WTC11 (cell line): ENCODE data around the gene ZKSCAN2. TPM values are rescaled to one million over a fixed set of nuclear protein-coding genes. Genes with fewer than 3 reads are reported as not detected.

Source experiments
- ATAC-seq: fragments of 200-7000 bp; cut with Tn5 transposase; 2 replicates; pipeline ENCODE4 v1.10.0; 2021; ENCODE audit warnings: mild to moderate bottlenecking, moderate library complexity
- CTCF ChIA-PET: fragments of 300-600 bp; sonication (Branson Sonifier 250); formaldehyde crosslinking; loops from one replicate; lab custom pipeline; 2021; ENCODE audit warnings: antibody characterized with exemption; lab: Charles Lee
- POLR2A ChIA-PET: fragments of 350-600 bp; sonication (Branson Sonifier 250); formaldehyde crosslinking; loops from one replicate; lab custom pipeline; 2021; ENCODE audit warnings: antibody characterized with exemption; lab: Charles Lee
- DNase-seq: peaks from one replicate; pipeline ENCODE4 v3.0.0; 2021; ENCODE audit warnings: low spot score
- H3K27ac Mint-ChIP-seq: 2 replicates; pipeline ENCODE4 v1.8.0; 2021; ENCODE audit warnings: mixed read lengths
- H3K27me3 Mint-ChIP-seq: 2 replicates; pipeline ENCODE4 v1.8.0; 2021; ENCODE audit warnings: low read depth, mild to moderate bottlenecking, moderate library complexity, mixed read lengths
- H3K36me3 Mint-ChIP-seq: 2 replicates; pipeline ENCODE4 v1.8.0; 2021; ENCODE audit warnings: mixed read lengths
- H3K4me1 Mint-ChIP-seq: 2 replicates; pipeline ENCODE4 v1.8.0; 2022; ENCODE audit warnings: mixed read lengths
- H3K4me3 Mint-ChIP-seq: 2 replicates; pipeline ENCODE4 v1.8.0; 2021; ENCODE audit warnings: mild to moderate bottlenecking, moderate library complexity, mixed read lengths
- H3K9me3 Mint-ChIP-seq: 2 replicates; pipeline ENCODE4 v1.8.0; 2021; ENCODE audit warnings: mixed read lengths
- E2F1 ChIP-seq: sonication (generic); formaldehyde crosslinking; IDR thresholded peaks from 2 replicates; pipeline ENCODE4 v1.8.0; 2022; ENCODE audit warnings: mild to moderate bottlenecking, missing genetic modification reagents
- ELF4 ChIP-seq: sonication (generic); formaldehyde crosslinking; IDR thresholded peaks from 2 replicates; pipeline ENCODE4 v1.8.1; 2022; ENCODE audit warnings: low read depth, mild to moderate bottlenecking, moderate library complexity, missing genetic modification reagents
- GABPB1 ChIP-seq: sonication (generic); formaldehyde crosslinking; IDR thresholded peaks from 2 replicates; pipeline ENCODE4 v1.8.1; 2023; ENCODE audit warnings: mild to moderate bottlenecking, missing genetic modification reagents
- HMGA2 ChIP-seq: fragments of 250-450 bp; sonication (Bioruptor Pico); IDR thresholded peaks from 2 replicates; pipeline ENCODE4 v1.4.0; 2021; ENCODE audit warnings: mild to moderate bottlenecking, moderate library complexity
- MAX ChIP-seq: sonication (generic); formaldehyde crosslinking; IDR thresholded peaks from 2 replicates; pipeline ENCODE4 v1.8.0; 2022; ENCODE audit warnings: mild to moderate bottlenecking, missing genetic modification reagents
- MXD4 ChIP-seq: fragments of 250-450 bp; sonication (Bioruptor Pico); IDR thresholded peaks from 2 replicates; pipeline ENCODE4 v1.8.0; 2021; ENCODE audit warnings: mild to moderate bottlenecking, moderate library complexity, borderline replicate concordance
- NFE2L1 ChIP-seq: sonication (generic); formaldehyde crosslinking; IDR thresholded peaks from 2 replicates; pipeline ENCODE4 v1.8.1; 2023; ENCODE audit warnings: missing genetic modification reagents
- RELA ChIP-seq: sonication (generic); formaldehyde crosslinking; IDR thresholded peaks from 2 replicates; pipeline ENCODE4 v1.8.1; 2022; ENCODE audit warnings: missing genetic modification reagents, mild to moderate bottlenecking, borderline replicate concordance
- TEAD4 ChIP-seq: sonication (generic); formaldehyde crosslinking; IDR thresholded peaks from 2 replicates; pipeline ENCODE4 v1.8.0; 2022; ENCODE audit warnings: mild to moderate bottlenecking, missing genetic modification reagents
- USF2 ChIP-seq: sonication (generic); formaldehyde crosslinking; IDR thresholded peaks from 2 replicates; pipeline ENCODE4 v1.8.1; 2023; ENCODE audit warnings: mild to moderate bottlenecking, missing genetic modification reagents, moderate library complexity
- ZBTB21 ChIP-seq: sonication (generic); formaldehyde crosslinking; IDR thresholded peaks from 2 replicates; pipeline ENCODE4 v1.8.1; 2023; ENCODE audit warnings: mild to moderate bottlenecking, missing genetic modification reagents, borderline replicate concordance
- ZNF281 ChIP-seq: sonication (generic); formaldehyde crosslinking; IDR thresholded peaks from 2 replicates; pipeline ENCODE4 v1.8.0; 2023; ENCODE audit warnings: mild to moderate bottlenecking, missing genetic modification reagents
- ZNF512 ChIP-seq: sonication (generic); formaldehyde crosslinking; IDR thresholded peaks from 2 replicates; pipeline ENCODE4 v1.8.1; 2022; ENCODE audit warnings: missing genetic modification reagents, borderline replicate concordance
- ZNF532 ChIP-seq: fragments of 250-450 bp; sonication (Bioruptor Pico); IDR thresholded peaks from 2 replicates; pipeline ENCODE4 v1.9.0; 2021; ENCODE audit warnings: mild to moderate bottlenecking, borderline replicate concordance
- ZNF671 ChIP-seq: fragments of 250-450 bp; sonication (Bioruptor Pico); IDR thresholded peaks from 2 replicates; pipeline ENCODE4 v1.8.0; 2021; ENCODE audit warnings: mild to moderate bottlenecking
- total RNA-seq: library from RNA; stranded (reverse); gene quantifications from 3 replicates; pipeline ENCODE4 v1.2.3, GENCODE V29; 2021

The ZKSCAN2 gene
- total RNA-seq, 1 experiment from 2014 or later: 13.0 TPM

- CTCF ChIA-PET: interaction anchor here (2.4 kb wide), 1 partner anchor 12 kb away, joined by 12 read pairs; no protein-coding TSS in a partner anchor
- DNase-seq: no peak
These were observed 45.0 kb downstream of the ZKSCAN2 start for GRCh38 chr16:25212636-25213035.

GRCh38 chr16:25210758-25211157 lies 46.9 kb downstream of the ZKSCAN2 start:
- DNase-seq (no peak), ATAC-seq (no peak)
- H3K27me3 Mint-ChIP-seq: peaks cover 3% of the 10 kb centered on the region; the same call in 1 of the 2 replicates
- ChIA-PET CTCF (interaction anchor here (1.8 kb wide), 1 partner anchor 15 kb away, joined by 6 read pairs; no protein-coding TSS in a partner anchor), POLR2A (interaction anchor here (0.5 kb wide), 1 partner anchor 48 kb away, joined by 6 read pairs; no protein-coding TSS in a partner anchor)
- no peak overlapping the region for H3K4me3 Mint-ChIP-seq
- H3K27ac Mint-ChIP-seq: no peak overlapping the region
- H3K4me1 Mint-ChIP-seq: no peaks in the 10 kb centered on the region
- no peaks in the 10 kb centered on the region for H3K36me3 Mint-ChIP-seq
- H3K9me3 Mint-ChIP-seq: no peaks in the 10 kb centered on the region
- TF ChIP-seq E2F1 (CRISPR knock-in tag) (no peak), MAX (CRISPR knock-in tag) (no peak), MXD4 (CRISPR knock-in tag) (no peak), RELA (CRISPR knock-in tag) (no peak), ELF4 (CRISPR knock-in tag) (no peak), ZNF281 (CRISPR knock-in tag) (no peak), NFE2L1 (no peak), ZBTB21 (no peak), TEAD4 (no peak)

More at GRCh38 chr16:25212636-25213035, 45.0 kb downstream of the ZKSCAN2 start:
- TF ChIP-seq ZNF512 (no peak), ZNF532 (CRISPR knock-in tag) (no peak), USF2 (CRISPR knock-in tag) (no peak), HMGA2 (CRISPR knock-in tag) (no peak), GABPB1 (CRISPR knock-in tag) (no peak), MAX (CRISPR knock-in tag) (no peak), ZNF671 (CRISPR knock-in tag) (no peak)
- no peak for ATAC-seq
- Mint-ChIP-seq H3K4me1 (no peaks in the 10 kb centered on the region), H3K36me3 (no peaks in the 10 kb centered on the region), H3K27me3 (peaks cover 3% of the 10 kb centered on the region; the same call in 1 of the 2 replicates), H3K4me3 (no peak overlapping the region), H3K9me3 (no peaks in the 10 kb centered on the region), H3K27ac (no peak overlapping the region)
- POLR2A ChIA-PET: no interaction called here
